C4-2B (cell line): ENCODE data around the gene PELI3.

ENCODE experiments used
- CTCF ChIP-seq: fragments of 450-650 bp; conservative IDR thresholded peaks from 2 replicates; pipeline ENCODE4 v1.5.1; 2017; ENCODE audit warnings: mild to moderate bottlenecking
- ZFX ChIP-seq: fragments of 450-650 bp; IDR thresholded peaks from 2 replicates; pipeline ENCODE4 v1.6.1; 2017

- TF ChIP-seq CTCF (no peak), ZFX (no peak)
Observed at GRCh38 chr11:66448523-66448922, 18.2 kb upstream of the PELI3 start.
